GM21526 (cell line): Measurements from ENCODE around the gene ITSN2.

Source experiments
- ATAC-seq: cut with Tn5 transposase; IDR thresholded peaks from one replicate; pipeline ENCODE4 v1.9.1; 2021; ENCODE audit warnings: moderate library complexity; ENCODE audit not compliant: unreplicated experiment, low FRiP score

Gene ITSN2

DNA sequence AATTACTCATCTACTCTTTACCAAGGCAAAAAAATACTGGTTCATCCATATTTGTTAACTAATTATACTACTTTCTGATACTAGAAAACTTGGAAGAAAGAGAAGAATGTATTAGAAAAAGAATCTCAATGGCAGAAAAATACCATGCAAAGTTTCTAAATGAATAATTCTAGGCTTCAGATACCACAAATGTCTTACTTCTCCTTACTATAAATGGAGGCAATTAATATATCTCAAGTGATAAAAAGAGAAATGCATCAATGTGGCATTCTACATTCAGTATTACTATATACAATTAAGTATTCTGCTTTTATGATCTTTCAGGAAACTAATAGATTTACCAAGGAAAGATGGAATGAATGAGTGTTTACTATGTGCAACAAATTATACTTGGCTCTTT is 85.5 kb downstream of the ITSN2 start:
- no peak for ATAC-seq

DNA sequence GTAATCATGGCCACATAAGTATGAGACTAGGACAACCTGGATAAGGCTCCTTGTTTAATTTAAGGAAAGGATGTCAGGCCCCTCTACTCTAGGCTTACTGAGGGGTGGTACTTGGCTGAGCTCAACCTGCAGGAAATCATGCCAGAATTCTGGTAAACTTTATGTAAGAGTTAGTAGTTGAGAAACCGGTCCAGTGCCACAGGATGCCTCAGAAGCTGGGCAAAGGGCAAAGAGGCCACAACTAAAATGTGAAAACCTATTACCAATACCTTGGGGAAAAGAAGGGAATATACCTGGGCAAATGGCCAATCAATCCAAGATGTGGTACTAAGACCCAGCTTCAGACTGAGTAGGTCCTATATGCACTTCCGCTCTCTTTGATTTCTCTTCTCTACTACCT is 86.7 kb downstream of the ITSN2 start:
- ATAC-seq = no peak

DNA sequence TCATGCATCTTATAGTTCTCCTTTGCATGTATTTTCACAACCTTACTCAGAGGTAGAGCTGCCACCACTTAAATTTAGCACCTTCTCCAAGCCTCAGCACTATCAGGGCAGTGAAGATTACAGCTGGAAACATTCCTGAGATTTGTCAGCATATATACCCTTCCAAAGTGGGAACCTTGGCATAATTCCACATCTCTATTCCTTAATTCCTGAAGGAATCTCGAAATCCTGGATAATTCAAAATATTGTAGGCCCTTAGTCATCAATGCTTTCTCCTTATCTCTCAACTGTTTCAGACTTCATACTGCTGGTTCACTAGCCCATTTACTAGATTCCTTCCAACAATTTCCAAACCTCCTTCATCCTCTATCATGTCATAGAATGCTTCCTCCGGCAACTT is 87.4 kb downstream of the ITSN2 start:
- no peak for ATAC-seq

DNA sequence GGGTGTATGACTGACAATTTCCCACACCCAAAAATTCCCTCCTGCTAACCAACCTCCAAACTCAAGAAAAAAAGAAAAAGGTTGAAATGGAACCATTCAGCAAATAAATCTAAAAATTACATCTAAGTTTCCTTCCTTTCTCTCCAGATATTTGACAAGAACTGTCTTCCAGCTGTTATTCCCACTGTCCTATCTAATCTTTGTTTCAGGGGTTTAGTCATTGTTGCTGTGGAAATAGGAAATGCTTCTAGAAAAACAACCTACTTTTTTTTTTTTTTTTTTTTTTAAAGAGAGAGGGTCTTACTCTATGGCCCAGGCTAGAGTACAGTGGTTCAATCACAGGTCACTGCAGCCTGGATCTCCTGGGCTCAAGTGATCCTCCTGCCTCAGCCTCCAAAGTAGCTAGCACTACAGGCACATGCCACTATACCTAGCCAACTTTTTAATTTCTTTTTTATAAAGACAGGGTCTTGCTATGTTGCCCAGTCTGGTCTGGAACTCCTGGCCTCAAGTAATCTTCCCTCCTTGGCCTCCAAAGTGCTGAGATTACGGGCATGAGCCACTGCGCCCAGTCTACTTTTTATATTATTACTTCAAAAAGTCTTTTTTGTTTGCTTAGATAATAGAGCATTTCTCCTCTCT is 88.1 kb downstream of the ITSN2 start:
- ATAC-seq = no peak

DNA sequence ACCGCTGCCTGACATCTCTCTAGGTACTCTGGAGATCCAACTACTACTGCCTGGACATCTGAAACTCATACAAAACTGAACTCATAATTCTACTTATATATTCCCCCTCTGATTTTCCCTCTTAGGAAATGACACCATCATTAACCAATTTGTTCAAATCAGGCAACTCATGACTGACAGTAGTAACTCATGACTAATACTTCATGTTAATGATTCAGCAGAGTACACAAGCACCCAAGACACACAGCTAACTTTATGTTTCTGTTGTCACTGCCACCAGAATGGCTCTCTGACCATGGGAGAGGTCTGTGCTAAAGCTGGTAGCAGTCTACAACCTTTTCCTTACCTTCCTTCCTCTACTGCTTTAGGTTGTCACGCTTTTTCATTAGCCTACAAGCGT is 91.1 kb downstream of the ITSN2 start:
- no peak for ATAC-seq

DNA sequence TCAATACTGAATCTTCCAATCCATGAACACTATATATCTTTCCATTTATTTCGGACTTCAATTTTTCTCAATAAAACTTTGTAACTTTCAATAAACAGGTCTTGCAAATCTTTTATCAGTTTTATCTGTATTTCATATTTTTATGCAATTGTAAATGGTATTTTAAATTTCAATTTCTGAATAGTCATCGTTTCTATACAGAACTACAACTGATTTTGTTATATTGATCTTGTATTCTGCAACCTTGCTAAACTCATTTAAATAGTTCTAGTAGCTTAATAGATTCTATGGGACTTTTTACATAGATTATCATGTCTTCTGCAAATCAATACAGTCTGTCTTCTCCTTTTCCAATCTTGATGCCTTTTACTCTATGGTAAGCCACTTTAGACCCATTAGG is 95.1 kb downstream of the ITSN2 start:
- ATAC-seq = no peak

DNA sequence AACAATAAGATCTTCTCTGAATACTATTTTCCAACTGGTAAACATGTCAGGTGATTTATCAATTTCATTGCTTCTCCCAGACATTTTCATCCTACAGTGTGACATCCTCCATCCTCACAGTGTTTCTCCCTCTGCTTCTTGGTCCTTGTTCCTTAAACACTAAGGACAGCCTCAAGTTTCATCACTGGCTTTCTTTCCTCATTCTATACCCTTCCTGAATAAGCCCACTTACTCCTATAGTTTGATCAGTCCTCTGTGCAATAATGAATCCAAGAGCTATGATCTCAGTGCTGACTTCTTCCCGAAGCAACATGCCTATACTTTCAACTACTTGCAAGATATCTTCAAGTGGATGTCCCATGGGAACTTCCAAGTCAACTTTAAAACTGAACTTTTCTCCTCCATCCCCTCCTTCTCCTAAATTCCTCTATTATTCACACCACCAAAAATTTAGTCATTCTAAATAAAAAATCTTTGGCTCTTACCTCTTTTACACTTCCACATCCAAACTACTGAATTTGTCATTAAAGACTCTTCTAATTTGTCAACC is 97.8 kb downstream of the ITSN2 start:
- ATAC-seq = no peak

DNA sequence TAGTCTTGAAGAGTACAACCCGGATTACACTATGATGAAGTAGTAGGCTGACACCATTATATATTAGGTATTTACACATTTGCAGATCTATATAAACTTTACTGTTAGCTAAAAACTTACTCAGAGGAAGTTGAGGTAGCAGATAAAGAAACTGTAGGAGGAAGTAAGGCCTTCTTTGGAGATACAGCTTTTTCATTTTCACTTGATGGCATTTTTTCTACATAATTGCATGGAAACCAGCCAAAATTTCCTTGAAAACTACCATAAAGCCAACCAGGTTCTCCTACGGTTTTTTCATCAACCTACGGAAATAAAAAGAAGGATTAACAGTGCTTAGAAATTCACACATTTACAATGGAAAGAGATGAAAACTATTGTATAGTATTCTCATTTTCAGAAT is 98.9 kb downstream of the ITSN2 start:
- no peak for ATAC-seq

DNA sequence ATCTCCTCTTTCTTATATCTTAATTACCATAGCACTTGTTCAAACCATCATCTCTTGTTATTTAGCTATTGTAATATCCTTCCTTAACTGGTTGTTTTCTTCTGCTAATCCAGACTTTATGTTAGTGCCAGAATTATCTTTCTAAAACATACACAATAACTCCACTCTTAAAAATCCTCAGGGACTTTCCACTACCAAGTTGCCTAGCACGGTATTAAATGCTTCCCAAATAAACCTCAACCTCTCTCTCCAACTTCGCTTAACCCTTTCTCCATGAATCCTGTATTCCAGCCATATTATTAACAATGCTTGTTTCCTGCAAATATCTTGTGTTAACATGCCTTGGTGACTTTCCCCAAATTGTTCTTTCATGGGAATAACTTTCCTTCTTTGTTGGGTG is 101.0 kb downstream of the ITSN2 start:
- ATAC-seq = no peak

DNA sequence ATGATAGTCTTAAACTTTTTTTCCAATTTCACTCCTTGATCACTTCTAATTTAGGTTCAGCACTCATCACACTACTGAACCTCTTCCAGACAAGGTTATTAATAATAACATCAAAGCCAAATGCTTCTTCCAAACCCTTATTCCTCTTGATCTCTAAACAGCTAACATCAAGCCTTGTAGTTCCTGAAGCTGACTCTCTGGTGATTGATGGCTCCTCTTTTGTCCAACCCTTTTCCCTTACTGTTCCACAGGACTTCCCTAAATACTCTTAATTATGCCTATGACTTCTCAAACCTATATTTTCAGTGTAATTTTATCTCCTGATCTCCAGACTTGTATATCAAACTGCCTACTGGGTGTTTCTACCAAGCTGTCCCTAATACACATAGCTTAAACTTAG is 101.6 kb downstream of the ITSN2 start:
- no peak for ATAC-seq

DNA sequence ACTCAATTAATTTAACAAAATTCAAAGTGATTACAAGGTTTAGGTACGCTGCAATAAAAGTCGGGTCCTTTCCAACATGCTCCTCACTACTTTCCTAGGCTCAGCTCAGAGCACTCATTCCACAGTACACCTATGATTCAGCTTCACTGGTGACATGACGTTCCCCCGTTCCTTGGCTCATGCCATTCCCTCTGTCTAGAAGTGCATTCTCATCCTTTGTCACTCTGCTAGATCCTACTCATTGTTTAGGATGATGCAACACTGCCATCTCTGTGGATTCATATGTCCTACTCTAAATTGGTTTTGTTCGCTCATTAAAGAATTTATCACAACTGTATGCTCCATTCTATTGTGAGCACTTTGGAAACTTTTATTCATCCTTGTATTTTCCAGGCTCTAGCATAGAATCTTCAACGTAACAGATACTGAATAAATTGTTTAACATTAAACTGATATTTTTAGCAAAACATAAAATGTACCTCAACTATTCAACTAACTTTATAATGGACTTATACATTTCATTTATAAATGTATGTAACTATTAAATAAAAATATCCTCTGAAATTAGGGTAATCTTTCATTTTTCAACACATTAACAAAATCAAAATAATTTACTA is 106.9 kb downstream of the ITSN2 start:
- ATAC-seq = no peak

DNA sequence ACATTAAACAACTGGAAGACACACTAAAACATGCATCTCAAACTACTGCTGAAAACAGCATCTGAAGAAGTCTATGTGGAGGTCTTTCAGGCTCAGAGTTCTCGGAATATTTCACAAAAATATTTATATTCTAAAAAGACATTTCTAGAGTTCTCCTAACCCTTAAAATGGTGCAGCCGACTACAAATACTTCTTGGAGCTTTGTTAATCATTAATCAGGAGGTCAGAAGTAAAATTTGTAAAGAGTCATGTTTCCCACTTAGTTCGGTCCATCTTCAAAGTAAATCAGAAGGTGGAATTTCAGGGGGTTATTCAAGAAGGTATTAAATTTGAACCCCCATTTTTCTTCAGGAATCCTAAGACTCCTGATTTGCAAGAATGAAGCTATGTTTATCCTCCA is 112.7 kb downstream of the ITSN2 start:
- no peak for ATAC-seq

DNA sequence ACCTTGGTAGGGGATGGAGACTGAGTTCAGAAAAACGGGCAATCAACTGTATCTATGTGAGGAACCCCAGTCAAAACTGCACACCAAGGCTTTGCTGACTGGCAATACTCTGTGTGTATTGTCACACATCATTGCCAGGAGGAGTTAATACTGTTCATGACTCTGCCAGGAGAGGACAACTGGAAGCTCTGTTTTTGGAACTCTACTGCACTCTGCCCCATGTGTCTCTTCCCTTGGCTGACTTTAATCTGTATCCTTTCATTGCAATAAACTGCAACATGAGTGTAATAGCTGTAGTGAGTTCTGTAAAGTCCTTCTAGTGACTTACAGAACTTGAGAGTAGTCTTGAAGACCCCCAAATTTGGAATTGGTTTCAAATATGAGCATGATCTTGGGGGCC is 113.2 kb downstream of the ITSN2 start:
- no peak for ATAC-seq

DNA sequence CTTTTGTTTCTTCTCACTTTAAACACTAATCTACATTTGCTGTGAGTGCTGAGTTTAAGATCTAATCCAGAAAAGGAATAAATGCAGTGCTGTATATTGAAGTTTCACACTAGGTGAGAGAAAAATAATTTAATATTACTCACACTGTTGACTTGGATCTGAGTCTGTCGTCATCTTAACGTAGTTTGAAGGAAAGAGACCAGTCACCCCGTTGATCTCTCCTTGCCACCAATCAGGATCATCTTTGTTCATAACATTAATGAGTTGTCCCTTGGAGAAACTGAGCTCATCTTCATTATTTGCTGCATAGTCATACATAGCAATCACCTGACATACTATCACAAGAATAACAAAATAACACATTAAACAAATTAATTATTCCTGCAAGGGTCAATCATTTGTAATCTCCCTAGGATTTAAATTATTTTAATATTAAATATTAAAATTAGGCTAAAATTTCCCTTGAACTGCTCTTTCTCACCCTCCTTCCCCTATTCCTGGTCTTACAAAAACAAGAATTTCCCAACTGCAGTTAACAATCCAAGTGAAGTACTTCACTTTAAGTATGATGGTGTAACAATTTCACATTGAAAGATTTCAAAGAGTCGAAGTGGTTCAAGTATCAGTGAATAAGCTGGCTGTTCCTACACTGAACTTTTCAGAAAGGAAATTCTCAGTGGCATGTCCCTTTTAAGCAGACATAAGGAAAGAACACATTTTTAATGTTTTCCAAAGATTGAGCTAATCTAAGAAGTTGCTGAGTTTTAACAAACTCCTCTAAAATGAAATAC is 114.2 kb downstream of the ITSN2 start:
- ATAC-seq = no peak

DNA sequence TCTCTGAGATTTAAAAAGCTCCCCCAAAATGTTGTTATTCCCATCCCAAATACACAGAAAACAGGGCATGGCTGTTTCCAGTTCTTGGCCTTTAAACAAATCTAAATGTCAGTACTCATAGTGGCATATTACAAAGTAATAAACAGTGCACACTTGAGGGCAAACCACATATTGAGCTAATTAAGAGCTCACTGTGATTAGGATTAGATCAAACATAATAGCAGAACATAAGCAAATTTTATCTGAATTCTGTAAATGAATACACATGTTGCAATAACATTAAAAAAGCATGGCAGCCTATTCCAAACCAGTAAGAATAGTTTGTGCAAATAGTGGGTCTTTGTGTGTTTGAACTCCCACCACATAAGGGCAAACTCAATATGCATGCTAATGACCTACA is 118.8 kb downstream of the ITSN2 start:
- ATAC-seq = no peak

DNA sequence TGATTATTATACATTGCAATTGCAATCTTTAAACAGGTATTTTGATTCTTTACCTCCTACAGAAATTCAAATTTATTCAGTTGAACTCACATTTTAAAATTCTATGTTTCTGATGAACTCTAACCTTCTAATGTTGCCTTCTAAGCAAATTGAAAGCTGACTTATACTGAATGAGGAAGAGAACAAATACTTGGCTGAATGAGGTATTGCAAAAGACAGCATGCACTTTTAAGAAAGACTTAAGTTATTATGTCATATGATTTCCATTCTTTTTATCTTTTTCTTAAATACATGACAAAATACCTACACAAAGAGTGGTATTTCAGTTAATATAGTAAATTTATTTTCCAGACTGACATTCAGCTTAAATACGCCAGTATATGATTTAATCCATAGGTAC is 120.8 kb downstream of the ITSN2 start:
- no peak for ATAC-seq

DNA sequence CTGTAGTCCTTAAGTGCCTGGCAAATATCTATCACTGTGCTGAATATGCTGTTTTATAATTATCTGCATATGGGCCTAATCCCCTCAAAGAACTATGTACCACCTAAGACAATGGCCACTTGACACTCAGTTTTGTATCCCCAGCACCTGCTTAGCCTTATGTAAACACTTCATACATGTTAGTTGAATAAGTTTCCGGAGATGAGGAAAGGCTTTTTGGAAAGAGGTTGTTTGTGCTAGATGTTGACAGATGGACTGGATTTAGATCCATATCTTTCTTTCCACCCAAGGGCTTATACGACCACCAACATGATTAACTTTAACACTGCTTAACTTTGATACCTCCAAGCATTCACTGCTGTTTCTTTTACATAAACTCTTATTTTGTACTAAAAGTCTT is 122.2 kb downstream of the ITSN2 start:
- no peak for ATAC-seq

DNA sequence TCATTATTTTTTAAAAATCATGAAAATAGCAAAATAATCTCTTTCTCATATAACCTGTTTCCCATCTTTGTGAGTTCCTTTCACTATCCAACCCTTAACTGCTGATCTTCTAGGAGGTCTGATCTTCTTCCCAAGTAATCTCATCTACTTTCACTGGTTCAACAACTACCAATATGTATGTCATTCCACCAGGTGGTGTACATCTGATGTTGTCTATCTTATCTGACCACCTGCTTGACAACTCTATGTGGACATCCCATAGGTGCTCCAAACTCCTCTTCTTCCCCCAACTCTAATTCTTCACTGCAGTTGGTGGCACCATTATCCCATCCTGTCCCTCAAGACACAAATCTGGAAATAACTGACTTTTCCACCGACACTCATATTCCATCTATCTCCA is 123.0 kb downstream of the ITSN2 start:
- ATAC-seq = no peak

DNA sequence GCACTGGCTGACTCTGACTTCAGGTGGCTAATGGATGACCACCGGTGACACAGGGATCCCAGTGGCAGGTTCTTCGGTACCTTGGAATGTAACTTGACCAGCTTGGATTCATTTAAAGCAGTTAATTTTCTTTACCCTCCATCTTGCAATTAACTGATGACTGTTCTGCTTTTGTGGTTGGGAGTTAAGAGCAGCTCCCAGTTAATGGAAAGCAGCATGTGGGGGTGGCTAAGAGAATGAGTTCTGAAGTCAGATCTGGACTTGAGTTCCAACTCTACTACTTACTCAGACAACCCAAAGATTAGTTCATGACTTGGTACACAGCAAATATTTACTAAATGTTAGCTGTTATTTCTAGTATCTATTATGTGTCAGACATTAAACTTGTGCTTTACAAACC is 127.0 kb downstream of the ITSN2 start:
- no peak for ATAC-seq

DNA sequence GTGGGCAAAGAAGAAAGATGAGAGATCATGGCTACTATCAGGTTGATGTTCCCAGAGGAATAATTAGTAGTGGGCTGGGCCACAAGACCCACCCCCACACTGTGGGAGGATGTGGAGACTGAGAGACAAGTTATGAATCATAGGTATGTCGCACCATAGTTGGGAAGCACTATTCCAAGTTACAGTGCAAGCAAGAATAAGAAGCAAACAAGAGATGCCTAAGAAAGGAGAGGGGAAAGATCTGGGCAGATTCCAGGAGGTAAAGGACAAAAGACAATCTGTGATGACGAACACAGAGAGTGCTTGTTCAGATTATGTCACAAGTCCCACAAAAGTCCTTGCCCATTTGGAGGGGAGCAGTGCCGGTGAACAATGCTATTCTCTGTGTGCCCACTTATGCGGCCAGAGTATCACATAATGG is 128.9 kb downstream of the ITSN2 start:
- no peak for ATAC-seq

DNA sequence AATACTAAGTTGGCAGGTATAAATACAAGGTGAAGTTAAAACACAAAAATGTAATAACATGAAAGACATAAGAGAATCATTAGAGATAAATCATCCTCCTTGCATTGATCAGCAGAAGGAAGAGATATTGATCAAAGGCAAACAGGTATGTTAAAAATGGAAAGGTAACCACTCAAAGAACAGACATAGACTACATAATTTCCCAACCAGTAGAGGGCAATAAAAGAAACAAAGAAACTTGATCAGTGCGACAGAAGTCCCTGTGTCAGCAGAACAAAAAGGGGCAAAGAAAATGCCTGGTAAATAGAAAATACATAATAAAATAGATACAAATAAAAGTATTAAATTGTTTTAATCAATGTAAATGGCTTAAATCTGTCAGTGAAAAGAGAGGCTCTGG is 131.9 kb downstream of the ITSN2 start:
- ATAC-seq = no peak
